ENCODE measurements around the gene DLK2. TPM values are rescaled to one million over a fixed set of nuclear protein-coding genes. Genes with fewer than 3 reads are reported as not detected.

Gene DLK2
- total and polyA plus RNA-seq, 7 donors: 0.04 to 0.90 (median 0.33) TPM; not detected in 3

- Histone ChIP-seq H3K9me3 (no peaks in the 10 kb centered on the region), H3K36me3 (ENCODE audit: insufficient read depth in 1 of 2, low read depth in 1 of 2) (peaks cover 0 to 65% of the 10 kb centered on the region in 2 donors), H3K27me3 (ENCODE audit: insufficient read depth in 3 of 3, low read length in 2 of 3) (no peaks in the 10 kb centered on the region), H3K4me3 (no peak overlapping the region), H3K4me1 (peaks cover 15% of the 10 kb centered on the region), H3K27ac (no peak overlapping the region)
- ATAC-seq: no peak
- WGBS, 3 donors: 80 to 95% (median 82%) methylated on average over 8 of the region's 8 CpGs
- DNase-seq: no peak
- TF ChIP-seq CTCF (IDR thresholded peaks at IDR 0.05): no peak
- intact Hi-C loops (cut with DNase I): no loop called here
These were observed 22.2 kb downstream of the DLK2 start for GRCh38 chr6:43433148-43433547.

GRCh38 chr6:43432009-43432945 is 23.1 kb downstream of the DLK2 start:
- WGBS, 3 donors: 78 to 87% (median 81%) methylated on average over 18 to 19 of the region's 19 CpGs
- Histone ChIP-seq H3K9me3 (no peaks in the 10 kb centered on the region), H3K36me3 (ENCODE audit: insufficient read depth in 1 of 2, low read depth in 1 of 2) (peaks cover 0 to 56% of the 10 kb centered on the region in 2 donors), H3K27me3 (ENCODE audit: insufficient read depth in 3 of 3, low read length in 2 of 3) (no peaks in the 10 kb centered on the region), H3K4me3 (no peak overlapping the region), H3K4me1 (peaks cover 15% of the 10 kb centered on the region), H3K27ac (no peak overlapping the region)
- TF ChIP-seq CTCF (IDR thresholded peaks at IDR 0.05): no peak
- intact Hi-C loops (cut with DNase I): no loop called here
- ATAC-seq (no peak), DNase-seq (no peak)

GRCh38 chr6:43428874-43429273 is 26.5 kb downstream of the DLK2 start:
- Histone ChIP-seq H3K27me3 (ENCODE audit: insufficient read depth in 3 of 3, low read length in 2 of 3) (no peaks in the 10 kb centered on the region), H3K36me3 (ENCODE audit: insufficient read depth in 1 of 2, low read depth in 1 of 2) (peaks cover 0 to 27% of the 10 kb centered on the region in 2 donors), H3K4me1 (peaks cover 15% of the 10 kb centered on the region), H3K9me3 (no peaks in the 10 kb centered on the region), H3K4me3 (peak overlapping the region; percentile 85), H3K27ac (peak overlapping the region; percentile 88)
- DNase-seq: no peak
- WGBS, 3 donors: 92 to 93% (median 92%) methylated on average over 3 of the region's 3 CpGs
- ATAC-seq: no peak
- no peak for TF ChIP-seq CTCF (IDR thresholded peaks at IDR 0.05)
- intact Hi-C loops (cut with DNase I): no loop called here

GRCh38 chr6:43428112-43428570 is 27.2 kb downstream of the DLK2 start:
- intact Hi-C loops (cut with DNase I): no loop called here
- Histone ChIP-seq H3K4me3 (peak overlapping the region; percentile 85), H3K27ac (peak overlapping the region; percentile 88), H3K36me3 (ENCODE audit: insufficient read depth in 1 of 2, low read depth in 1 of 2) (peaks cover 0 to 26% of the 10 kb centered on the region in 2 donors), H3K9me3 (no peaks in the 10 kb centered on the region), H3K27me3 (ENCODE audit: insufficient read depth in 3 of 3, low read length in 2 of 3) (no peaks in the 10 kb centered on the region), H3K4me1 (peaks cover 15% of the 10 kb centered on the region)
- no peak for ATAC-seq
- DNase-seq: no peak
- no peak for TF ChIP-seq CTCF (IDR thresholded peaks at IDR 0.05)
- WGBS, 3 donors: 13 to 14% (median 13%) methylated on average over 12 of the region's 12 CpGs

All from psoas muscle (tissue), 8 donors.